ENCODE data around the gene CLC. TPM values are rescaled to one million over a fixed set of nuclear protein-coding genes. Genes with fewer than 3 reads are reported as not detected.
"Not testable (repeated sequence)": the region's sequence is repeated elsewhere in the genome, so short reads cannot be mapped to it uniquely, and the experiment has no call there.

CLC gene
- total RNA-seq, 1 donor from 2014 or later = not detected

DNA sequence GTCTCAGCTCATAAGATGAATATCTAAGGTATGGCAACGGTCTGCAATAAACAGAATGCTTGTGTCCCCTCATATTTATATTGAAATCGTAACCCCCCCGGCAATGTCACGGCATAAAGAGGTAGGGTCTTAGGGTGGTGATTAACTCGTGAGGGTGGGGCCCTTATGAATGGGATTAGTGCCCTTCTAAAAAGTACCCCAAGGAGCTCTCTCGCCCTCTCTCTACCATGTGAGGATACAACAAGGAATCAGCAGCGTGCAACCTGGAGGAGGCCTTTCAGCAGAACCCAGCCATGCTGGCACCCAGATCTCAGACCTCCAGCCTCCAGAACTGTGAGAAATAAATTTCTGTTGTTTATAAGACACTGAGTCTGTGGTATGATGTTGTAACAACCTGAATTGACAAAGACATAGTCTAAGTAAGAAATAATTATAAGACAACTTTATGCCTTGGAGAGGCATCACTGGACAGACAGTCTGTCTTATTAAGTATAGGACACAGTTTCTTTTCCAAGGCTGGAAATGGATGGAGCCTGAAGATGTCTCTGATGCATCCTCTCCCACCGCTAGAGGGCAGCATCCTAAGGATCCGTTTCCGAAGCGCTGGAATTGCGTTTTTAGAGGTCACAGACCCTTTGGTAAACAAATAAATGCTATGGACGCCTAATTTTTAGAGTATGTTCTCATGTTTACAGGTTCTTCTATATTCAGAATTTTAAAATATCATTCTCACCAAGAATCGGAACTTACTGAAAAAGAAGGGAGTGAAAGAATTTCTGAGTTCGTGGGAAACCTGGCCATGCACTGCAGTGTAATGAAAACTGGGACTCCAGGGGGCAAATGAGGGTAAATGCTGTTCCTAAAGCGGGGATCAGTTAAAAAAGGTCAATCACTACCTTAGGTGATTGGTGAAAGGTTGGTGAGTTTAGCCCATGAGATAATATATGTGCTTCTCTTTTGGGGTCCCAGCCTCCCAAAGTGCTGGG lies 27.6 kb upstream of the CLC start:
- Histone ChIP-seq H3K36me3 (ENCODE audit: control insufficient read depth, insufficient read depth, low read length) (no peaks in the 10 kb centered on the region), H3K4me3 (ENCODE audit: low read depth, low read length) (no peak overlapping the region), H3K27me3 (ENCODE audit: control insufficient read depth, insufficient read depth, low read length) (peaks cover 3% of the 10 kb centered on the region)
- TF ChIP-seq, protein P1, sequence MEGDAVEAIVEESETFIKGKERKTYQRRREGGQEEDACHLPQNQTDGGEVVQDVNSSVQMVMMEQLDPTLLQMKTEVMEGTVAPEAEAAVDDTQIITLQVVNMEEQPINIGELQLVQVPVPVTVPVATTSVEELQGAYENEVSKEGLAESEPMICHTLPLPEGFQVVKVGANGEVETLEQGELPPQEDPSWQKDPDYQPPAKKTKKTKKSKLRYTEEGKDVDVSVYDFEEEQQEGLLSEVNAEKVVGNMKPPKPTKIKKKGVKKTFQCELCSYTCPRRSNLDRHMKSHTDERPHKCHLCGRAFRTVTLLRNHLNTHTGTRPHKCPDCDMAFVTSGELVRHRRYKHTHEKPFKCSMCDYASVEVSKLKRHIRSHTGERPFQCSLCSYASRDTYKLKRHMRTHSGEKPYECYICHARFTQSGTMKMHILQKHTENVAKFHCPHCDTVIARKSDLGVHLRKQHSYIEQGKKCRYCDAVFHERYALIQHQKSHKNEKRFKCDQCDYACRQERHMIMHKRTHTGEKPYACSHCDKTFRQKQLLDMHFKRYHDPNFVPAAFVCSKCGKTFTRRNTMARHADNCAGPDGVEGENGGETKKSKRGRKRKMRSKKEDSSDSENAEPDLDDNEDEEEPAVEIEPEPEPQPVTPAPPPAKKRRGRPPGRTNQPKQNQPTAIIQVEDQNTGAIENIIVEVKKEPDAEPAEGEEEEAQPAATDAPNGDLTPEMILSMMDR (IDR thresholded peaks at IDR 0.05; ENCODE audit: insufficient read depth, low read length, poor library complexity, severe bottlenecking) = peak; percentile 84
- DNase-seq (ENCODE audit: low read depth) = no peak

DNA sequence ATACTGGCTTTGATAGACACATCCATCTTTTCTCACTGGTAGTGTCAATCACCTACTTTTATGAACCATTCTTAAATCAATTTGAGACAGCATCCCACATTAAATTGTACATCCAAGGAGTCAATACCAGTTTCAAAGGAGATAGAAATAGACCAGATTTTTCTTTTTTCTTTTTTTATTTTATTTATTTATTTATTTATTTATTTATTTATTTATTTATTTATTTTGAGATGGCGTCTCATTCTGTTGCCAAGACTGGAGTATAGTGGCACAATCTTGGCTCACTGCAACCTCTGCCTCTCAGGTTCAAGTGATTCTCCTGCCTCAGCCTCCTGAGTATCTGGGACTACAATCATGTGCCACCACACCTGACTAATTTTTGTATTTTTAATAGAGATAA lies 24.0 kb upstream of the CLC start:
- H3K4me3 ChIP-seq (ENCODE audit: low read depth, low read length) = not testable (repeated sequence)

DNA sequence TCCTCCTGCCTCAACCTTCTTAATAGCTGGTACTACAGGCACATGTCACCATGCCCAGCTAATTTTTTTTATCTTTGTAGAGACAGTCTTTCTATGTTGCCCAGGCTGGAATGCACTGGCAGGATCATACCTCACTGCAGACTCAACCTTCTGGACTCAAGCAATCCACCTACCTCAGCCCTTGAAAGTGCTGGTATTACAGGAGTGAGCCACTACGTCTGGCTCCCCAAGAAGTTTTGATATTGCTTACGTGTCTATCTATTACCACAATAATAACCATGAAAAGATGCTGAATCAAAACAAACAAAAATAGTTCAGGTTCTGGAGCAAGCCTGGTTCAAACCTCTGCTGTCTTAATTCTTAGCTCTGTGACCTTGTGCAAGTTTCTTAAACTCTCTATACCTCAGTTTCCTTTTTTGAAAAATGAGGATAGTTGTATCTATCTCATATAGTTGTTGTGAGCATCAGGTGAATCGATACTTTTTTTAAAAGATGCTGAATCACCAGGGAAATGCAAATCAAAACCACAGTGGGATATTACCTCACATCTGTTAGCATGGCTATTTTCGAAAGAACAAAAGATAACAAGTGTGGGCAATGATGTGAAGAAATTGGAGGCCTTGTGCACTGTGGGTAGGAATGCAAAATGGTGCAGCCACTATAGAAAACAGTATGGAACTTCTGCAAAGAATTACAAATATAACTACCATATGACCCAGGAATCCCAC lies 21.8 kb upstream of the CLC start:
- no peak for DNase-seq (ENCODE audit: low read depth)
- TF ChIP-seq, protein P1 (IDR thresholded peaks at IDR 0.05; ENCODE audit: insufficient read depth, low read length, poor library complexity, severe bottlenecking) = no peak
- Histone ChIP-seq H3K27me3 (ENCODE audit: control insufficient read depth, insufficient read depth, low read length) (peaks cover 4% of the 10 kb centered on the region), H3K36me3 (ENCODE audit: control insufficient read depth, insufficient read depth, low read length) (no peaks in the 10 kb centered on the region), H3K4me3 (ENCODE audit: low read depth, low read length) (no peak overlapping the region)

More for the DNA sequence above, 24.0 kb upstream of the CLC start:
- H3K36me3 ChIP-seq (ENCODE audit: control insufficient read depth, insufficient read depth, low read length); H3K27me3 ChIP-seq (ENCODE audit: control insufficient read depth, insufficient read depth, low read length); DNase-seq (ENCODE audit: low read depth): not testable (repeated sequence)

DNA sequence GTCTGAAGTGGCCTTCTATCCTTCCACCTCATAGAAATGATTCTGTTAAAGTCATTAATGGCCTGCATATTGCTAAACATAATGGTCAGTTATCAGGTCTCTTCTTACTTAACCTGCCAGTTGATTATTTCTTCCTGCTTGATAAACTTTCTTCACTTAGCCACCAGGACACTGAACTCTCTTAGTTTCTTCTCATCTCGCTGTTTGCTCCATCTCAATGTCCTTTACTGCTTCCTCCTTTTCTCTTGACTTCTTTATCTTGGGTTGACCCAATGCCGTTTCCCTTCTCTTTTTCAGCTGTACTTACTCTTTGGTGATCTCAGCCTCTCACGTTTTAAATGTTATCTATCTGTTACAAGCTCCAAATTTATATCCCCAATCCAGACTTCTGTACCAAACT lies 17.1 kb upstream of the CLC start:
- H3K4me3 ChIP-seq (ENCODE audit: low read depth, low read length) = no peak overlapping the region
- TF ChIP-seq, protein P1 (IDR thresholded peaks at IDR 0.05; ENCODE audit: insufficient read depth, low read length, poor library complexity, severe bottlenecking) = no peak
- no peaks in the 10 kb centered on the region for H3K36me3 ChIP-seq (ENCODE audit: control insufficient read depth, insufficient read depth, low read length)
- no peak for DNase-seq (ENCODE audit: low read depth)
- peaks cover 4% of the 10 kb centered on the region for H3K27me3 ChIP-seq (ENCODE audit: control insufficient read depth, insufficient read depth, low read length)

DNA sequence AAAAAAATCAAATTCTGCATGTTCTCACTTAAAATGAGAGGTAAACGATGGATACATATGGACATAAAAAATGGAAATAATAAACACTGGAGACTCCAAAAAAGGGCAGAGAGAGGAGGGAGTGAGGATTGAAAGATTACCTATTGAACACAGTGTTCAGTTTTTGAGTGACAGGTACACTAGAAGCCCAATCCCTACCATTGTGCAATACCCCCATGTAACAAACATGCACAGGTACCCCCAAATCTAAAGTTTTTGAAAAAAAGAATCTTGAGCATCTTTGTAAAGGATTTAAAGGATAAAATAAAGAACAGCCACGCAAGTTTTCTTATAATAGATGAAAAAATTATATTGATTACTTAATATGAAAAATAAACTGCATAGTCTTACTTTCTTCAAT lies 16.7 kb upstream of the CLC start:
- Histone ChIP-seq H3K27me3 (ENCODE audit: control insufficient read depth, insufficient read depth, low read length) (peaks cover 4% of the 10 kb centered on the region), H3K36me3 (ENCODE audit: control insufficient read depth, insufficient read depth, low read length) (no peaks in the 10 kb centered on the region), H3K4me3 (ENCODE audit: low read depth, low read length) (no peak overlapping the region)
- TF ChIP-seq, protein P1 (IDR thresholded peaks at IDR 0.05; ENCODE audit: insufficient read depth, low read length, poor library complexity, severe bottlenecking) = no peak
- no peak for DNase-seq (ENCODE audit: low read depth)

DNA sequence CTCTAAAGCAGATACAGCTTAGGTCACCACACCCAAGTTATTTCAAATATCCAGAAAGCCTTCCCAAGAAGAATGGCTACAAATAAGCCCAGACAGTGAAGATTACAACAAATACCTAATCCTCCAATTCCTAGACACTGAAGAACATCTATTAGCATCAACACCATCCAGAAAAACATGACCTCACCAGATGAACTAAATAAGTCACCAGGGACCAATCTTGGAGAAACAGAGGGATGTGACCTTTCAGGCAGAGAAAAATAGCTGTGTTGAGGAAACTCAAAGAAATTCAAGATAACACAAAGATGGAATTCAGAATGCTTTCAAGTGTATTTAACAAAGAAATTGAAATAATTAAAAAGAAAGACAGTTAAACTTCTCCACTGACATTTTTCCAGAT lies 15.0 kb upstream of the CLC start:
- Histone ChIP-seq H3K27me3 (ENCODE audit: control insufficient read depth, insufficient read depth, low read length) (peaks cover 4% of the 10 kb centered on the region), H3K4me3 (ENCODE audit: low read depth, low read length) (no peak overlapping the region), H3K36me3 (ENCODE audit: control insufficient read depth, insufficient read depth, low read length) (no peaks in the 10 kb centered on the region)
- DNase-seq (ENCODE audit: low read depth) = no peak
- TF ChIP-seq, protein P1 (IDR thresholded peaks at IDR 0.05; ENCODE audit: insufficient read depth, low read length, poor library complexity, severe bottlenecking) = no peak
